Thoracic aorta (tissue), 2 donors: ENCODE data around the gene FPGS. TPM values are rescaled to one million over a fixed set of nuclear protein-coding genes. Genes with fewer than 3 reads are reported as not detected.

Experiments used
- ATAC-seq: fragments of 150-250 bp; one replicate; pipeline ENCODE4 v1.8.0; 2017; ENCODE audit warnings: low read depth; ENCODE audit not compliant: insufficient number of reproducible peaks, low FRiP score
- DNase-seq: peaks from one replicate; pipeline ENCODE4 v3.0.0-alpha.2; 2020; ENCODE audit warnings: low spot score
- H3K27ac ChIP-seq, 2 donors: fragments of 200-600 bp; sonication (generic); 1 replicate in 1 of 2; 2 replicates in 1 of 2; pipeline ENCODE4 v1.5.1; 2016; ENCODE audit warnings: mild to moderate bottlenecking in 2 of 2, moderate library complexity in 2 of 2
- H3K27me3 ChIP-seq: fragments of 200-600 bp; sonication (generic); replicated peaks from 2 replicates; pipeline ENCODE4 v1.6.0; 2016; ENCODE audit warnings: mild to moderate bottlenecking; ENCODE audit not compliant: insufficient read depth
- H3K36me3 ChIP-seq: fragments of 200-600 bp; sonication (generic); one replicate; pipeline ENCODE4 v1.5.1; 2016
- H3K4me1 ChIP-seq, 2 donors: fragments of 200-600 bp; sonication (generic); 1 replicate in 1 of 2; 2 replicates in 1 of 2; pipeline versions ENCODE4 v1.5.1 to v1.6.0; 2016; ENCODE audit warnings: low read depth in 2 of 2, mild to moderate bottlenecking in 1 of 2; ENCODE audit not compliant: control insufficient read depth in 1 of 2
- H3K4me3 ChIP-seq: fragments of 200-600 bp; sonication (generic); 2 replicates; pipeline ENCODE4 v1.5.1; 2016; ENCODE audit warnings: mild to moderate bottlenecking
- H3K9me3 ChIP-seq: fragments of 200-600 bp; sonication (generic); 2 replicates; pipeline ENCODE4 v1.5.1; 2016
- CTCF ChIP-seq: fragments of 200-600 bp; sonication (generic); IDR thresholded peaks from one replicate; pipeline ENCODE4 v1.5.1; 2019; ENCODE audit warnings: antibody characterized with exemption
- total RNA-seq, 2 donors: library from RNA; depleted of rRNA; stranded (reverse); fragments of >200 nt; gene quantifications; one replicate each; pipeline versions ENCODE4 v1.1.0 to v1.2.3, GENCODE V29; 2016

The FPGS gene
- total RNA-seq, 2 donors from 2014 or later = 119 to 136 TPM

DNA sequence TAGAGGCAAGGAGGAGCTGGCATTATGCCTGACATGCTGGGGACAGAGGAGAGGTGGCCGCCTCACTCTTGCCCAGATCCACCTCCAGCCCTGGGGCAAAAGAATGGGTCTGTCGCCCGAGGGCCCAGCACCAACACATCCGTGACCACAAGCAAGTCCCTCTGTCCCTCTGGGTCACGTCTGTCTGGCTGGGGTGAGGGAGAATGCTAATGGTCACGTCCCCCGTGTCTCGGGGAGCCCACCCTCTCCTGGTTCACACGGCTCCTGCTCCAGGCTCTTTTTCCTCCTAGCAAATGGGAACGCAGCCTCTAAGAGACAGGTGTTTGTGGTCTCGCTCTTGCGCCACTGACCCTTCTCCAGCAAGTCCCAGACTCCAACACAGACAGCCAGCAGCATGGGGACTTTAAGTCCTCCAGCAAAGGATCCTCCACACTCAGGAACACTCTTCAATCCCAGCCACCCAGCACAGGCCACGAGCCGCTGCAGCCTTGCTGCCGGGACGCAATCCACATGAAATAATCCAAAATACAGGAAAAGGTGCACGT is 47.7 kb downstream of the FPGS start:
- Histone ChIP-seq H3K4me1 (peaks cover 50 to 82% of the 10 kb centered on the region in 2 donors), H3K27ac (peak overlapping the region; percentile 45 to 95), H3K36me3 (peaks cover 10% of the 10 kb centered on the region), H3K9me3 (peaks cover 5% of the 10 kb centered on the region), H3K4me3 (peak overlapping the region; percentile 91), H3K27me3 (no peaks in the 10 kb centered on the region)
- TF ChIP-seq CTCF = no peak
- DNase-seq (no peak), ATAC-seq (no peak)

DNA sequence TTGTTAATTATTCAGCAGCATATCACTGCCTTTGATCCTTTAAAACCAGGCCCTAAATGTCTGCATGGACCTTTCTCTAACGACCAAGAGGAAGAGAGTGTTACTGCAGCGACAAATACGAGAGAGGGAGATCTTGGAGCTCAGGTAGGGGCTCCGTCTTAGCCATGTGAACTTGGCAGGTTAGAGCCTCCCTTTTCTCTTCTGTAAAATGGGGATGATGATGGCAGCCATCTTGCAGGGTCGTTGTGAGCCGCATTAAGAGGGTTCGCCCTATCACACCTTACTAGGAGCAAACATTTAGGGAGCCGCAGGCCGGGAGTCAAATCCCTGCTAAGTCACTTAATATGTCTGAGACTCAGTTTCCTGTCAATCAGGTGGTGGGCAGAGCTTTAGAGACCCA is 50.1 kb downstream of the FPGS start:
- Histone ChIP-seq H3K4me3 (peak overlapping the region; percentile 91), H3K4me1 (peaks cover 31 to 82% of the 10 kb centered on the region in 2 donors), H3K27ac (peak overlapping the region; percentile 92 to 95), H3K36me3 (peaks cover 10% of the 10 kb centered on the region), H3K9me3 (peaks cover 5% of the 10 kb centered on the region), H3K27me3 (no peaks in the 10 kb centered on the region)
- ATAC-seq = no peak
- no peak for TF ChIP-seq CTCF
- no peak for DNase-seq

DNA sequence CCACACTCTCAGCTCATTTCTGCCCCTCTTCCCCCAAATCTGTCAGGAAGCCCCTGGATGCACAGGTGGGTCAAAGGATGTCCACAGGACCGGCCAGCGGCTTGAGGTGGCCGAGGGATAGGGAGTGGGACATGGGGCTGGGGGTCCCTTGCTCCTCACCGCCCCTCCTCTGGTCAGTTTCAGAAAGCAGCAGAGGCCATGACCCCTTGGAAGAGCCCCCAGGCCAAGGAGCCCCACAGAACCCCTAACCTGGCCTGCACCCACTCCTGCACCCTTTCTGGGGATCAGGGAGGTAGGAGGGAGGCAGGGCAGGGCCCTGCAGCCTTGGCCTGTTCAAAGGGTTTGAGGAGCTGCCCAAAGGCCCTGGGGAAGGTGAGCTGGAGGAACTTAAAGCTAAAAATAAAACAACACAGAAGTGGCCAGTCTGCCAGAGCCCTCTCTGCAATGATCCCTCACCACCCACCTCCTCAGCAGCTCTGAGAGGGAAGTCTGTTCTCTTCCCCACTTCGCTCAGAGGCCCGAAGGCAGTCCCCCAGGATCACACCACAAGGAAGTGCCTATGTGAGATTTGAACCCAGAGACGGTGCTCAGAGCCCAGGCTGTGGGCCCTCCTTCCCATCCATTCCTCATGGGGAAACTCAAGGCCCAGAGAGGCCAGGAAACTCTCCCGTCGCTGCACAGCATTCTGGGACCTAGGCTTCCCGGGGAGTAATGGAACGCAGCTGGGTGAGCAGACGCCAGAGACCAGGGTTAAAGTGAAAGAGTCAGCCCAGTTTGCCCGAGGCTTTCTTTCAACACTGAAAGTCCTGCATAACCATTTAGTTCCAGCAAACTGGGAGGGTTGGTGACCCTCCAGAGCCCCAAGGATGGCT is 50.9 kb downstream of the FPGS start:
- peaks cover 38 to 82% of the 10 kb centered on the region in 2 donors for H3K4me1 ChIP-seq
- H3K27ac ChIP-seq = peak overlapping the region; percentile 92 to 95
- DNase-seq = no peak
- peak overlapping the region; percentile 91 for H3K4me3 ChIP-seq
- no peak for TF ChIP-seq CTCF
- no peaks in the 10 kb centered on the region for H3K27me3 ChIP-seq
- H3K9me3 ChIP-seq = peaks cover 5% of the 10 kb centered on the region
- H3K36me3 ChIP-seq = peaks cover 10% of the 10 kb centered on the region
- no peak for ATAC-seq

GRCh38 chr9:127854184-127854806 is 51.6 kb downstream of the FPGS start, which contains the start of gene ENG:
Gene ENG, minus strand, starts transcription at chr9:127854658. Its CDS starts 303 bp downstream, at chr9:127854355.
- H3K4me1 ChIP-seq = peaks cover 46 to 89% of the 10 kb centered on the region in 2 donors
- no peak for TF ChIP-seq CTCF
- H3K36me3 ChIP-seq = peaks cover 6% of the 10 kb centered on the region
- DNase-seq (no peak), ATAC-seq (no peak)
- H3K9me3 ChIP-seq = peaks cover 4% of the 10 kb centered on the region
- no peaks in the 10 kb centered on the region for H3K27me3 ChIP-seq
- H3K27ac ChIP-seq = peak within 1 kb of the TSS; percentile 92 to 95
- peak within 1 kb of the TSS; percentile 91 for H3K4me3 ChIP-seq

DNA sequence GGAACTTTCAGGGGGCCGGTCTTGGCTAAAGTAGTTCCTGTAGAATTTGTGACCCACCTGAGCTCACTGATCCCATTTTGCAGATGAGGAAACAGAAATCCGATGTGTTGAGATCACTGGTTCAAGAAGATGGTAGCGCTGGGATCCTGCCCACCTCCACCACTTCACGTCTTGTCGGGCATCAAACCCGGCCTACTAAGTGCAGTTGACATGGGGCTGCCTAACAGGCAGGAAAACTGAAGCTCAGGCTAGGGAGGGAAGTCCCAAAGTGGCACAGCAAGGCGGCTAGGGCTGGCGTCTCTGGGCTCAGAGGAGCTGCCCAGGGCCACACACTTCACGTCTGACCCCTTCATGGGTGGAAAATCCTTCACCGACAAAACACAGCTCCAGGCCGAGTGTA is 52.3 kb downstream of the FPGS start:
- no peaks in the 10 kb centered on the region for H3K27me3 ChIP-seq
- peak overlapping the region; percentile 92 to 95 for H3K27ac ChIP-seq
- peaks cover 5% of the 10 kb centered on the region for H3K36me3 ChIP-seq
- peak overlapping the region; percentile 91 for H3K4me3 ChIP-seq
- no peaks in the 10 kb centered on the region for H3K9me3 ChIP-seq
- H3K4me1 ChIP-seq = peaks cover 53 to 96% of the 10 kb centered on the region in 2 donors
- TF ChIP-seq CTCF = no peak
- no peak for ATAC-seq
- no peak for DNase-seq
